ENCODE data around the gene DCST1.
"Not testable (repeated sequence)": the region's sequence is repeated elsewhere in the genome, so short reads cannot be mapped to it uniquely, and the experiment has no call there.

DCST1 gene

GRCh38 chr1:155033524-155033923, at the start of gene DCST1, which contains the start of gene DCST2:
TSS of gene DCST1 (plus strand) at chr1:155033824. CDS start at chr1:155034037, 213 bp downstream.
TSS of gene DCST2 (minus strand) at chr1:155033781. CDS start at chr1:155033701, 80 bp downstream.
- H3K36me3 ChIP-seq (ENCODE audit: control insufficient read depth in 2 of 2, insufficient read depth in 2 of 2, low read length in 2 of 2): no peaks in the 10 kb centered on the region
- no peak within 1 kb of the TSS for H3K27ac ChIP-seq (ENCODE audit: low read depth in 2 of 2, low read length in 2 of 2)
- H3K27me3 ChIP-seq (ENCODE audit: control insufficient read depth in 2 of 2, insufficient read depth in 2 of 2, low read length in 2 of 2): no peaks in the 10 kb centered on the region
- H3K9me3 ChIP-seq (ENCODE audit: control insufficient read depth in 2 of 2, low read length in 2 of 2): no peaks in the 10 kb centered on the region
- H3K4me1 ChIP-seq (ENCODE audit: control insufficient read depth in 2 of 2, insufficient read depth in 2 of 2, low read length in 2 of 2): peaks cover 9 to 15% of the 10 kb centered on the region in 2 donors
- no peak within 1 kb of the TSS for H3K9ac ChIP-seq (ENCODE audit: low read depth in 1 of 2, low read length in 2 of 2)
- H3K4me3 ChIP-seq (ENCODE audit: low read length in 2 of 2): no peak within 1 kb of the TSS

DNA sequence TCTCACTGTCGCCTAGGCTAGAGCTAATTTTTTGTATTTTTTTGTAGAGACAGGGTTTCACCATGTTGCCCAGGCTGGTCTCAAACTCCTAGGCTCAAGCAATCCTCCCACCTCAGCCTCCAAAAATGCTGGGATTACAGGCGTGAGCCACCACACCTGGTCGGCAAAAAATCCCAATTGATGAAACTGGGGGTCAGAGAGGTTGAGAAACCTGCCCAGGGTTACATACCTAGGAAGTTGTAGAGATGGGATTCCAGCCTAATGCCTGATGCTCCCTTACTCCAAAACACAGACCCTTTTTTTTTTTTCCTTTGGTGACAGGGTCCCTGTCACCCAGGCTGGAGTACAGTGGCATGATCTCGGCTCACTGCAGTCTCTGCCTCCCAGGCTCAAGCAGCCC, 46.9 kb upstream of the DCST1 start:
- not testable (repeated sequence) for H3K9ac ChIP-seq (ENCODE audit: low read depth in 1 of 2, low read length in 2 of 2); H3K4me3 ChIP-seq (ENCODE audit: low read length in 2 of 2)
- H3K36me3 ChIP-seq (ENCODE audit: control insufficient read depth in 2 of 2, insufficient read depth in 2 of 2, low read length in 2 of 2): peaks cover 9 to 33% of the 10 kb centered on the region in 2 donors

DNA sequence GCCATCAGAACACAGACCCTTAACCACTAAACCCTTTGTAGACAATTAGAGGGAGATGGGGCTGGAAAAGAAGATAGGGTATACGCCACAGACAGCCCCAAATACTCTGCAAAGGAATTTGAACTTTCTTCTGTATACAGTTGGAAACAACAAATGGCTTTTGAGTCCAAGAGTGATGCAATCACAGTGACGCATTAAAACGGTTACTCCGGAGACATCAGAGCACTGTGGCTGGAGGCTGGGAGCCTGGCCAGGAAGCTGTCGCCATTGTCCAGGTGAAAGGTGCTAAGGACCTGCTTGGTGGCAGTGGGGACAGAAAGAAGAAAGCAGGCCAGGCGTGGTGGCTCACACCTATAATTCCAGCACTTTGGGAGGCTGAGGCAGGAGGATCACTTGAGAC, 46.3 kb upstream of the DCST1 start:
- Histone ChIP-seq H3K4me3 (ENCODE audit: low read length in 2 of 2) (no peak overlapping the region), H3K9me3 (ENCODE audit: control insufficient read depth in 2 of 2, low read length in 2 of 2) (no peaks in the 10 kb centered on the region), H3K36me3 (ENCODE audit: control insufficient read depth in 2 of 2, insufficient read depth in 2 of 2, low read length in 2 of 2) (peaks cover 9 to 33% of the 10 kb centered on the region in 2 donors), H3K27ac (ENCODE audit: low read depth in 2 of 2, low read length in 2 of 2) (no peak overlapping the region), H3K27me3 (ENCODE audit: control insufficient read depth in 2 of 2, insufficient read depth in 2 of 2, low read length in 2 of 2) (no peaks in the 10 kb centered on the region), H3K9ac (ENCODE audit: low read depth in 1 of 2, low read length in 2 of 2) (no peak overlapping the region), H3K4me1 (ENCODE audit: control insufficient read depth in 2 of 2, insufficient read depth in 2 of 2, low read length in 2 of 2) (peaks cover 16 to 19% of the 10 kb centered on the region in 2 donors)

More for the DNA sequence above, 46.9 kb upstream of the DCST1 start:
- not testable (repeated sequence) for H3K27ac ChIP-seq (ENCODE audit: low read depth in 2 of 2, low read length in 2 of 2); H3K27me3 ChIP-seq (ENCODE audit: control insufficient read depth in 2 of 2, insufficient read depth in 2 of 2, low read length in 2 of 2); H3K9me3 ChIP-seq (ENCODE audit: control insufficient read depth in 2 of 2, low read length in 2 of 2)
- peaks cover 18 to 20% of the 10 kb centered on the region in 2 donors for H3K4me1 ChIP-seq (ENCODE audit: control insufficient read depth in 2 of 2, insufficient read depth in 2 of 2, low read length in 2 of 2)

DNA sequence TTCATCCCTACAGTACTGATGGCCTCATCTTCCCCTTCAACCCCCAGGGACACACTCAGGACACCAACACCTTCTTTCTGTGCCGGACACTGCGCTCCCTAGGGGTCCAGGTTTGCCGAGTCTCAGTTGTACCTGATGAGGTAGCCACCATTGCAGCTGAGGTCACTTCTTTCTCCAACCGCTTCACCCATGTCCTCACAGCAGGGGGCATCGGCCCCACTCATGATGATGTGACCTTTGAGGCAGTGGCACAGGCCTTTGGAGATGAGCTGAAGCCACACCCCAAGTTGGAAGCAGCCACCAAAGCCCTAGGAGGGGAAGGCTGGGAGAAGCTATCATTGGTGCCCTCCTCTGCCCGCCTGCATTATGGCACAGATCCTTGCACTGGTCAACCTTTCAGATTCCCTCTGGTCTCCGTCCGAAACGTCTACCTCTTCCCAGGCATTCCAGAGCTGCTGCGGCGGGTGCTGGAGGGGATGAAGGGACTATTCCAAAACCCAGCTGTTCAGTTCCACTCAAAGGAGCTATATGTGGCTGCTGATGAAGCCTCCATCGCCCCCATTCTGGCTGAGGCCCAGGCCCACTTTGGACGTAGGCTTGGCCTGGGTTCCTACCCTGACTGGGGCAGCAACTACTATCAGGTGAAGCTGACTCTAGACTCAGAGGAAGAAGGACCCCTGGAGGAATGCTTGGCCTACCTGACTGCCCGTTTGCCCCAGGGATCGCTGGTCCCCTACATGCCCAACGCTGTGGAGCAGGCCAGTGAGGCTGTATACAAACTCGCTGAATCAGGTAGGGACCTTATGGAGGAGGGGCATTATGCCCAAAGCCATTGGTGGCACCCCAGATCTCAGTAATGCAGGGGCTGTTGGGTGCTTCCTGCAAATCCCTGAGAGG, 45.3 kb upstream of the DCST1 start:
- Histone ChIP-seq H3K4me3 (ENCODE audit: low read length in 2 of 2) (no peak overlapping the region), H3K27ac (ENCODE audit: low read depth in 2 of 2, low read length in 2 of 2) (no peak overlapping the region), H3K36me3 (ENCODE audit: control insufficient read depth in 2 of 2, insufficient read depth in 2 of 2, low read length in 2 of 2) (peaks cover 9 to 35% of the 10 kb centered on the region in 2 donors), H3K27me3 (ENCODE audit: control insufficient read depth in 2 of 2, insufficient read depth in 2 of 2, low read length in 2 of 2) (no peaks in the 10 kb centered on the region), H3K4me1 (ENCODE audit: control insufficient read depth in 2 of 2, insufficient read depth in 2 of 2, low read length in 2 of 2) (peaks cover 11 to 16% of the 10 kb centered on the region in 2 donors), H3K9ac (ENCODE audit: low read depth in 1 of 2, low read length in 2 of 2) (no peak overlapping the region), H3K9me3 (ENCODE audit: control insufficient read depth in 2 of 2, low read length in 2 of 2) (no peaks in the 10 kb centered on the region)

DNA sequence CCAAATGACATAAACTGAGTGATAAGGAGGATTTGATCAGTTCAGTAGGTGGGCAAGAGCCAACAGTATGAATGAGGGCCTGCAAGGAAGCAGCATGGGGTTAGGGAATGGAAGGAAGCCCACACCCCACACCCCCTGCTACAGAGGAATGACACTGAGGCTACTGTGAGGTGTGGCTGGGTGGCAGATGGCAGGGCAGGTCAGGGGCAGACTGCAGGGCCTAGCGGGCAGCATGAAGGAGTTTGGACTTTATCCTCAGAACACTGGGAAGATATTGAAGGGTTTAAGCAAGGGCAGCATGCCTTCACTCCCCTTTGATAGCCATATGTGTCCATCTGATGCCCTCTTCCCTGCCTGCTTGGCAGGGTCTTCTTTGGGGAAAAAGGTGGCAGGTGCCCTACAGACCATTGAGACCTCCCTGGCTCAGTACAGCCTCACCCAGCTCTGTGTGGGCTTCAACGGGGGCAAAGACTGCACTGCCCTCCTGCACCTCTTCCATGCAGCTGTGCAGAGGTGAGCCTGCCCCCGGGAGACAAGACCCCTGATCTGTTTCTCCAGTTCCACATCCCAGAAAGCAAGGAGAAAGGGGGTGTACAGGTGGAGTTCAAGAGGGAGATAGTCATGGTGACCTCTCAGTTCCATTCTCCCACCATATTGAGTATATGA, 44.3 kb upstream of the DCST1 start:
- H3K36me3 ChIP-seq (ENCODE audit: control insufficient read depth in 2 of 2, insufficient read depth in 2 of 2, low read length in 2 of 2): peaks cover 9 to 35% of the 10 kb centered on the region in 2 donors
- no peak overlapping the region for H3K27ac ChIP-seq (ENCODE audit: low read depth in 2 of 2, low read length in 2 of 2)
- H3K4me3 ChIP-seq (ENCODE audit: low read length in 2 of 2): no peak overlapping the region
- H3K9me3 ChIP-seq (ENCODE audit: control insufficient read depth in 2 of 2, low read length in 2 of 2): no peaks in the 10 kb centered on the region
- no peak overlapping the region for H3K9ac ChIP-seq (ENCODE audit: low read depth in 1 of 2, low read length in 2 of 2)
- peaks cover 3 to 8% of the 10 kb centered on the region in 2 donors for H3K4me1 ChIP-seq (ENCODE audit: control insufficient read depth in 2 of 2, insufficient read depth in 2 of 2, low read length in 2 of 2)
- H3K27me3 ChIP-seq (ENCODE audit: control insufficient read depth in 2 of 2, insufficient read depth in 2 of 2, low read length in 2 of 2): no peaks in the 10 kb centered on the region

- Histone ChIP-seq H3K27me3 (ENCODE audit: control insufficient read depth in 2 of 2, insufficient read depth in 2 of 2, low read length in 2 of 2) (no peaks in the 10 kb centered on the region), H3K9me3 (ENCODE audit: control insufficient read depth in 2 of 2, low read length in 2 of 2) (no peaks in the 10 kb centered on the region), H3K27ac (ENCODE audit: low read depth in 2 of 2, low read length in 2 of 2) (no peak overlapping the region), H3K4me1 (ENCODE audit: control insufficient read depth in 2 of 2, insufficient read depth in 2 of 2, low read length in 2 of 2) (peaks cover 3 to 5% of the 10 kb centered on the region in 2 donors), H3K4me3 (ENCODE audit: low read length in 2 of 2) (no peak overlapping the region), H3K9ac (ENCODE audit: low read depth in 1 of 2, low read length in 2 of 2) (no peak overlapping the region), H3K36me3 (ENCODE audit: control insufficient read depth in 2 of 2, insufficient read depth in 2 of 2, low read length in 2 of 2) (peaks cover 9 to 35% of the 10 kb centered on the region in 2 donors)
Observed at GRCh38 chr1:154990276-154990675, 43.3 kb upstream of the DCST1 start.

GRCh38 chr1:154992721-154993571, 40.7 kb upstream of the DCST1 start:
- H3K9me3 ChIP-seq (ENCODE audit: control insufficient read depth in 2 of 2, low read length in 2 of 2): no peaks in the 10 kb centered on the region
- no peaks in the 10 kb centered on the region for H3K27me3 ChIP-seq (ENCODE audit: control insufficient read depth in 2 of 2, insufficient read depth in 2 of 2, low read length in 2 of 2)
- H3K27ac ChIP-seq (ENCODE audit: low read depth in 2 of 2, low read length in 2 of 2): no peak overlapping the region
- no peak overlapping the region for H3K4me3 ChIP-seq (ENCODE audit: low read length in 2 of 2)
- no peak overlapping the region for H3K9ac ChIP-seq (ENCODE audit: low read depth in 1 of 2, low read length in 2 of 2)
- H3K4me1 ChIP-seq (ENCODE audit: control insufficient read depth in 2 of 2, insufficient read depth in 2 of 2, low read length in 2 of 2): peaks cover 5 to 9% of the 10 kb centered on the region in 2 donors
- H3K36me3 ChIP-seq (ENCODE audit: control insufficient read depth in 2 of 2, insufficient read depth in 2 of 2, low read length in 2 of 2): peaks cover 9 to 28% of the 10 kb centered on the region in 2 donors

DNA sequence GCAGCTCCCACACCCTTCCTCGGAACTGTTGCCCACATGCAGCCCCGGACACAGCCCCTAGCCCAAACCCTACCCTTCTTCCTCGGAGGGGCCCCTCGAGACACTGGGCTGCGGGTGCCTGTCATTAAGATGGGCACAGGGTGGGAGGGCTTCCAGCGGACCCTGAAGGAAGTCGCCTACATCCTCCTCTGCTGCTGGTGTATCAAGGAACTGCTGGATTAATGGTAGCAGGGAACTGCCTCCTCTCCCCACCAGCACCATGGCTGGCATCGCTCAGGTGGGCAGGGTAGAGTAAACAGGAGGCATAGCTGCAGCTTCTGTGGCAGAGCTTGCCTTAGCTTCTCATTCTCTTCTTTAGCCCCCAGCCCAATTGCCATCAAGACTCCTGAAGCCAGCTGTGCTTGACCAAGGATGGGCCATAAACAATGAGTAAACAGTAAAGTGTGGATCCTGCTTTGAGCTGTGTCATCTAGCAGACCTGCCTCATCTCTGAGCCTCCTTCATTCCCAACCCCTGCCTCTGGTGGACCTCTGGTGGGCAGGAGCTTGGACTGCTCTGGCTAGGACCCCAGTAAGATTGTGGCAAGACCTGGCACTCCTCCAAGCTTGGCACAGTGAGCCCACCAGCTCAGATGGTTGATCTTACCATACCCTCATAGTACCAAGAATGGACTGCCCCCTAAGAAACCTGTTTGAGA, 39.9 kb upstream of the DCST1 start, which contains the start of gene LENEP:
TSS of gene LENEP (plus strand) at position 15 of the 697 bp plus-strand sequence. CDS start at position 37, 22 bp downstream.
- H3K4me3 ChIP-seq (ENCODE audit: low read length in 2 of 2): no peak within 1 kb of the TSS
- H3K27me3 ChIP-seq (ENCODE audit: control insufficient read depth in 2 of 2, insufficient read depth in 2 of 2, low read length in 2 of 2): no peaks in the 10 kb centered on the region
- peaks cover 4 to 20% of the 10 kb centered on the region in 2 donors for H3K36me3 ChIP-seq (ENCODE audit: control insufficient read depth in 2 of 2, insufficient read depth in 2 of 2, low read length in 2 of 2)
- no peaks in the 10 kb centered on the region for H3K9me3 ChIP-seq (ENCODE audit: control insufficient read depth in 2 of 2, low read length in 2 of 2)
- peaks cover 5 to 9% of the 10 kb centered on the region in 2 donors for H3K4me1 ChIP-seq (ENCODE audit: control insufficient read depth in 2 of 2, insufficient read depth in 2 of 2, low read length in 2 of 2)
- no peak within 1 kb of the TSS for H3K9ac ChIP-seq (ENCODE audit: low read depth in 1 of 2, low read length in 2 of 2)
- no peak within 1 kb of the TSS for H3K27ac ChIP-seq (ENCODE audit: low read depth in 2 of 2, low read length in 2 of 2)

- Histone ChIP-seq H3K27ac (ENCODE audit: low read depth in 2 of 2, low read length in 2 of 2) (no peak overlapping the region), H3K27me3 (ENCODE audit: control insufficient read depth in 2 of 2, insufficient read depth in 2 of 2, low read length in 2 of 2) (no peaks in the 10 kb centered on the region), H3K4me3 (ENCODE audit: low read length in 2 of 2) (no peak overlapping the region), H3K9me3 (ENCODE audit: control insufficient read depth in 2 of 2, low read length in 2 of 2) (no peaks in the 10 kb centered on the region), H3K4me1 (ENCODE audit: control insufficient read depth in 2 of 2, insufficient read depth in 2 of 2, low read length in 2 of 2) (peaks cover 4 to 13% of the 10 kb centered on the region in 2 donors), H3K9ac (ENCODE audit: low read depth in 1 of 2, low read length in 2 of 2) (no peak overlapping the region), H3K36me3 (ENCODE audit: control insufficient read depth in 2 of 2, insufficient read depth in 2 of 2, low read length in 2 of 2) (peaks cover 4 to 15% of the 10 kb centered on the region in 2 donors)
Observed at GRCh38 chr1:154994269-154994587, 39.4 kb upstream of the DCST1 start.

Measured in mucosa of rectum (tissue), 2 donors.